ENCODE data around the gene ZBTB22.

DNA sequence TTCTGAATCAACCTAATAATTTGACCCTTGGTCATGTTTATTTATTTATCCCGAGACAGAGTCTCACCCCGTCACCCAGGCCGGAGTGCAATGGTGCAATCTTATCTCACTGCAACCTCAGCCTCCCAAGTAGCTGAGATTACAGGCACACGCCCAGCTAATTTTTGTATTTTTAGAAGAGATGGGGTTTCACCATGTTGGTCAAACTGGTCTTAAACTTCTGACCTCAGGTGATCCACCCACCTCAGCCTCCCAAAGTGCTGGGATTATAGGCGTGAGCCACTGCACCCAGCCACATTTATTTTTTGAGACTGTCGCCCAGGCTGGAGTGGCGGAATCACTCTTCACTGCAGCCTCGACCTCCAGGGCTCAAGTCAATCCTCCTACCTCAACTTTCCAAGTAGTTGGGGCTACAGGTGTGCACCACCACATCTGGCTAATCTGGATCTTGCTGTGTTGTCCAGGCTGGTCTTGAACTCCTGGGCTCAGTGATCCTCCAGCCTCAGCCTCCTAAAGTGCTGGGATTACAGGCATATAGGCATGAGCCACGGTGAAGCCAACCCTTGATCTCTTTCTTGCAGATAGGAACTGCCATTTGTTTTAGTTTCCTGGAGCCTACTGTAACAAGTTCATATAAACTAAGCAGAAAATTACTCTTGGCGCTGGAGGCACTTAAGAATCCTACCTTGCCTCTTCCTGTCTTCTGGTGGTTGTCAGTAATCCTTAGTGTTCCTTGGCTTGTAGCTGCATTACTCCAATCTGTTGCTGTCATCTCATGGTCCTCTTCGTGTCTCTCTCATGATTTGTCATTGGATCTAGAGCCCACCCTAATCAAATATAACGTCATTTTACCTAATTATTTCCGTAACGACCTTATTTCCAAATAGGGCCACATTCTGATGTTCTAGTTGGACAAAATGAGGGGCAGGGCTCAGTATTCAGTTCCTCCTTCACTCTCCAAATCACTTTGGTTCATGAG is 43.3 kb downstream of the ZBTB22 start:
- TF ChIP-seq, protein P1, sequence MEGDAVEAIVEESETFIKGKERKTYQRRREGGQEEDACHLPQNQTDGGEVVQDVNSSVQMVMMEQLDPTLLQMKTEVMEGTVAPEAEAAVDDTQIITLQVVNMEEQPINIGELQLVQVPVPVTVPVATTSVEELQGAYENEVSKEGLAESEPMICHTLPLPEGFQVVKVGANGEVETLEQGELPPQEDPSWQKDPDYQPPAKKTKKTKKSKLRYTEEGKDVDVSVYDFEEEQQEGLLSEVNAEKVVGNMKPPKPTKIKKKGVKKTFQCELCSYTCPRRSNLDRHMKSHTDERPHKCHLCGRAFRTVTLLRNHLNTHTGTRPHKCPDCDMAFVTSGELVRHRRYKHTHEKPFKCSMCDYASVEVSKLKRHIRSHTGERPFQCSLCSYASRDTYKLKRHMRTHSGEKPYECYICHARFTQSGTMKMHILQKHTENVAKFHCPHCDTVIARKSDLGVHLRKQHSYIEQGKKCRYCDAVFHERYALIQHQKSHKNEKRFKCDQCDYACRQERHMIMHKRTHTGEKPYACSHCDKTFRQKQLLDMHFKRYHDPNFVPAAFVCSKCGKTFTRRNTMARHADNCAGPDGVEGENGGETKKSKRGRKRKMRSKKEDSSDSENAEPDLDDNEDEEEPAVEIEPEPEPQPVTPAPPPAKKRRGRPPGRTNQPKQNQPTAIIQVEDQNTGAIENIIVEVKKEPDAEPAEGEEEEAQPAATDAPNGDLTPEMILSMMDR (IDR thresholded peaks at IDR 0.05): no peak
- TF ChIP-seq POLR2A (IDR thresholded peaks at IDR 0.05): no peak

Measured in esophagus squamous epithelium (tissue), 4 donors.